VCaP (cell line): ENCODE measurements around the gene PDGFA.
"Not testable (repeated sequence)": the region's sequence is repeated elsewhere in the genome, so short reads cannot be mapped to it uniquely, and the experiment has no call there.

Source experiments
- H3K27ac ChIP-seq: fragments of 450-650 bp; 2 replicates; pipeline ENCODE4 v1.5.1; 2017
- CTCF ChIP-seq: fragments of 450-650 bp; conservative IDR thresholded peaks from 2 replicates; pipeline ENCODE4 v1.5.1; 2017; ENCODE audit warnings: mild to moderate bottlenecking, moderate library complexity

The PDGFA gene

GRCh38 chr7:556291-556826 is 36.7 kb upstream of the PDGFA start:
- no peak overlapping the region for H3K27ac ChIP-seq
- no peak for TF ChIP-seq CTCF

GRCh38 chr7:555551-556160 is 36.0 kb upstream of the PDGFA start:
- TF ChIP-seq CTCF: no peak
- no peak overlapping the region for H3K27ac ChIP-seq

GRCh38 chr7:553636-554111 is 34.0 kb upstream of the PDGFA start:
- H3K27ac ChIP-seq: no peak overlapping the region
- no peak for TF ChIP-seq CTCF

- H3K27ac ChIP-seq: no peak overlapping the region
- TF ChIP-seq CTCF: no peak
These were observed 33.4 kb upstream of the PDGFA start for GRCh38 chr7:552868-553635.

- H3K27ac ChIP-seq: not testable (repeated sequence)
These were observed 32.7 kb upstream of the PDGFA start for GRCh38 chr7:552151-552867.

GRCh38 chr7:551615-551970 is 31.9 kb upstream of the PDGFA start:
- H3K27ac ChIP-seq: not testable (repeated sequence)

- no peak overlapping the region for H3K27ac ChIP-seq
- TF ChIP-seq CTCF: no peak
These were observed 31.4 kb upstream of the PDGFA start for GRCh38 chr7:550881-551614.
